Astrocyte of the spinal cord (primary cell): Measurements from ENCODE around the gene HOXA11.
A peak's percentile ranks its signal among the peaks of the same experiment; 100 is the strongest.

ENCODE experiments used
- DNase-seq: peaks from one replicate; pipeline ENCODE4 v3.0.0; 2011; ENCODE audit warnings: low read depth, low spot score
- H3K4me3 ChIP-seq: 2 replicates; pipeline ENCODE4 v1.5.1; 2011; ENCODE audit warnings: low read depth, mild to moderate bottlenecking, low read length, moderate library complexity
- in situ Hi-C: cut with HindIII; loops from 2 replicates; pipeline ENCODE4 v1.10.0; 2017; ENCODE audit warnings: low sequenced_read_pairs
- TF ChIP-seq, protein P1 (sequence below): IDR thresholded peaks from 2 replicates; pipeline ENCODE4 v1.5.1; 2012; ENCODE audit warnings: low read depth, mild to moderate bottlenecking, low read length, inconsistent platforms

The HOXA11 gene

DNA sequence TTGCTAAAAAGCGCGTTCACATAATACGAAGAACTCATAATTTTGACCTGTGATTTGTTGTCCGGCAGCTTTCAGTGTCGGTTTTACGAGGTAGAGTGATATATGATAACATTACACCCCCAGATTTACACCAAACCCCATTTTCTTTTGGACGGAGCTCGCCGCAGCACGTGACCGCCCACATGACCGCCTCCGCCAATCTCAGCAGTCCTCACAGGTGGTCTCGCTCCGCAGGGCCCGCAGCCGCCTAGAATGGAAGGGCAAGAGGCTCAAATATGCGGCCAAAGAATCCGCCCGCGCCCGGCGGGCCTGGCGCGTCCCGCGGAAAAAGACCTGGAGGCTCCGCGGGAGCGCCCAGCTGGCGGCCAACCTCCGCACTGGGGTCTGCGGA is 28.5 kb downstream of the HOXA11 start, which contains the start of gene HOXA7:
Gene HOXA7, minus strand, starts transcription at position 168 of the 391 bp plus-strand sequence. Its CDS starts 130 bp downstream, at position 38.
- peak; percentile 82 for DNase-seq
- TF ChIP-seq, protein P1, sequence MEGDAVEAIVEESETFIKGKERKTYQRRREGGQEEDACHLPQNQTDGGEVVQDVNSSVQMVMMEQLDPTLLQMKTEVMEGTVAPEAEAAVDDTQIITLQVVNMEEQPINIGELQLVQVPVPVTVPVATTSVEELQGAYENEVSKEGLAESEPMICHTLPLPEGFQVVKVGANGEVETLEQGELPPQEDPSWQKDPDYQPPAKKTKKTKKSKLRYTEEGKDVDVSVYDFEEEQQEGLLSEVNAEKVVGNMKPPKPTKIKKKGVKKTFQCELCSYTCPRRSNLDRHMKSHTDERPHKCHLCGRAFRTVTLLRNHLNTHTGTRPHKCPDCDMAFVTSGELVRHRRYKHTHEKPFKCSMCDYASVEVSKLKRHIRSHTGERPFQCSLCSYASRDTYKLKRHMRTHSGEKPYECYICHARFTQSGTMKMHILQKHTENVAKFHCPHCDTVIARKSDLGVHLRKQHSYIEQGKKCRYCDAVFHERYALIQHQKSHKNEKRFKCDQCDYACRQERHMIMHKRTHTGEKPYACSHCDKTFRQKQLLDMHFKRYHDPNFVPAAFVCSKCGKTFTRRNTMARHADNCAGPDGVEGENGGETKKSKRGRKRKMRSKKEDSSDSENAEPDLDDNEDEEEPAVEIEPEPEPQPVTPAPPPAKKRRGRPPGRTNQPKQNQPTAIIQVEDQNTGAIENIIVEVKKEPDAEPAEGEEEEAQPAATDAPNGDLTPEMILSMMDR = no peak
- in situ Hi-C loops = loop anchor here (25.0 kb wide), 1 partner anchor 769 kb away; no protein-coding TSS in a partner anchor
- H3K4me3 ChIP-seq = peak within 1 kb of the TSS; percentile 55

DNA sequence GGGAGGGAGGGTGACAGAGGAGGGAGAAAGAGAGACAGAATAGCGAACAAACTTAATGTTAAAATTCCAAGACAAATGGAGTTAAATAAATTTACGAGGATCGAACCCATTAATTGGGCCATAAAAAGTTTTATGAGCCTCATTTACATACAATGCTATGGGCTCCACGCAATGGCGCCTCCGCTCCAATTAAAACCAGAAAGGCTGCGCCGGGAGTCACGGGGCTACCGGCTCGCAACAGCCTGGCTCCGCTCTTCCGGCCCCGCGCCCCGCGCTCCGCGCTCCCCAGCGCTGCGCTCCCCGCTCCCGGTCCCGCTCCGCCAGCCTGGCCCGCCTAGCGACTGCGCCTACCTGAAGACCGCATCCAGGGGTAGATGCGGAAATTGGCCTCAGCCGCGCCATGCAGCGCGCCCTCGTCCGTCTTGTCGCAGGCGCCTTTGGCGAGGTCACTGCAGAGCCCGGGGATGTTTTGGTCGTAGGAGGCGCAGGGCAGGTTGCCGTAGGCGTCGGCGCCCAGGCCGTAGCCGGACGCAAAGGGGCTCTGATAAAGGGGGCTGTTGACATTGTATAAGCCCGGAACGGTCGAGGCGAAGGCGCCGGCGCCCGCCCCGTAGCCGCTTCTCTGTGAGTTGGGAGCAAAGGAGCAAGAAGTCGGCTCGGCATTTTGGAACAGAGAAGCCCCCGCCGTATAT is 29.1 kb downstream of the HOXA11 start:
- TF ChIP-seq, protein P1 = no peak
- in situ Hi-C loops = loop anchor here (25.0 kb wide), 1 partner anchor 769 kb away; no protein-coding TSS in a partner anchor
- H3K4me3 ChIP-seq = peak overlapping the region; percentile 55
- peak; percentile 49 for DNase-seq

DNA sequence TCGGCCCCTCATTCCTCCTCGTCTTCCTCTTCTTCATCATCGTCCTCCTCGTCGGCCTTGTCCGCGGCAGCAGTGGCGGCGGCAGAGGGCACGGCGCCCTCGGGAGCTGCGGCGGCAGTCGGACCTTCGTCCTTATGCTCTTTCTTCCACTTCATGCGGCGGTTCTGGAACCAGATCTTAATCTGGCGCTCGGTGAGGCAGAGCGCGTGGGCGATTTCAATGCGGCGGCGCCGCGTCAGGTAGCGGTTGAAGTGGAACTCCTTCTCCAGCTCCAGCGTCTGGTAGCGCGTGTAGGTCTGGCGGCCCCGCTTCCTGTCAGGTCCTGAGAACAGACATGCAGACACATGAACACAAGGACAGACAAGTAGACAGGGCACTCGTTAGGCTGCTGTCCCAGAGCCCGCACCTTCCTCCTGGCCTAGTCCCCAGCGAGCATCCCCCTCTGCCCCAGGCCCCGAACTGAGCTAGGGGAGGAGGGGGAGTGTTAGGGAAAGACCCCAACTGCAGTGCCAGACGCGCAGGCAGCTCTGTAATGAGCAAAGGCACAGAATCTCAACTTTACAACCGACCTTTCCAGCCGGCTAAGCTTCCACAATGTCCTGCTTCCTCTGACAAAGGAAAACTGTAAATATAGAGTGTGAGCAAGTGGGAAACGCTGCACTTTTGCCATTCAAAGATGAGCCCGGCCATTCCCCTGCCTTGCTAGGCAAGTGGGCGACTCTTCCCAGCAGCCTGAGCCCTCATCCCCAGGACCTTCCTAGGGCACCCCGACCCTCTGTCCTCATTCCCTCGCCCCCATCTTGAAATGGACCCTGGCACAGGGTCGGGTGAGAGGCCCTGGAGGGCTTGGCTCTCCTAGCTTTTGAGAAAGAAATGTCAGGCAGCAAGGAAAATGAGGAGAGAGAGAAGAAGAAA is 29.9 kb downstream of the HOXA11 start:
- H3K4me3 ChIP-seq = peak overlapping the region; percentile 55
- in situ Hi-C loops = loop anchor here (25.0 kb wide), 1 partner anchor 768 kb away; no protein-coding TSS in a partner anchor
- TF ChIP-seq, protein P1 = no peak
- peak; percentile 37 for DNase-seq

DNA sequence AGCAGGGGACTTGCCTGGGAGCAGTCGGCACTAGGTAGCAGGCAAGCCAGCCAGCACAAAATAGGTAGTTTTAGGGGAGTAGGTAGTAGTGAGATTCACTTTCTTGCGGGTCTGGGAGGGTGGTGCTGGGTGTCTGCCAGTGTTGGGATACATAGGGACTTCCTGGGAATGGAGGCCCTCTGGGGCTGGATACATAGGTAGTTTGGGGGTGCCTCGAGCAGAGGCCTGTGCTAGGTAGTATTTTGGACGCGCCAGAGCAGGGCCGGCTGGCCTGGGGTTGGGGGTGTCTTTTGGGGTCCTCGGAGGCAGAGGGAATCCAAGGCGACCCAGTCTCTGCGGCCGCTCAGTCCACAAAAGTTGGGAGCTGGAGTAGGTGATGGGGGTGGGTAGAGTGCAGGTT is 30.7 kb downstream of the HOXA11 start:
- in situ Hi-C loops = loop anchor here (25.0 kb wide), 1 partner anchor 767 kb away; no protein-coding TSS in a partner anchor
- DNase-seq = no peak
- peak overlapping the region; percentile 55 for H3K4me3 ChIP-seq
- TF ChIP-seq, protein P1 = no peak

DNA sequence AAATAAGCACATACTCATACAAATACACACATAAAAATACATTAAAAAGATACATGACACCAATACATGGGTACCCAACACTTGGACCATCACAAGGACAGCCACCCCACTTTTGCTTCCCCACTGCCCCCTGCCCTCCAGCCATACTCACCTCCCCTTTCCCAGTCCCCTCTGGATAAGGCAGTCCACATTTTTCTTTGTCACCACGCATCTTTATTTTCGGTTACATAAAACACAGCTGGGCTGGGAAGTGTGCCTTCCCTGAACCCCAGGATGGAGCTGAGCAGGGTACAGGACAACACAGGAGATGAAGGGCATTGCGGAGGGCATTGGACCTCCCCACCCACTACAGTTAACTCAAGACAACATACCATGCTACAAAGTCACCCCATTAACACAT is 31.5 kb downstream of the HOXA11 start:
- DNase-seq = peak; percentile 1
- H3K4me3 ChIP-seq = peak overlapping the region; percentile 69
- in situ Hi-C loops = loop anchor here (25.0 kb wide), 1 partner anchor 766 kb away; no protein-coding TSS in a partner anchor
- TF ChIP-seq, protein P1 = no peak

DNA sequence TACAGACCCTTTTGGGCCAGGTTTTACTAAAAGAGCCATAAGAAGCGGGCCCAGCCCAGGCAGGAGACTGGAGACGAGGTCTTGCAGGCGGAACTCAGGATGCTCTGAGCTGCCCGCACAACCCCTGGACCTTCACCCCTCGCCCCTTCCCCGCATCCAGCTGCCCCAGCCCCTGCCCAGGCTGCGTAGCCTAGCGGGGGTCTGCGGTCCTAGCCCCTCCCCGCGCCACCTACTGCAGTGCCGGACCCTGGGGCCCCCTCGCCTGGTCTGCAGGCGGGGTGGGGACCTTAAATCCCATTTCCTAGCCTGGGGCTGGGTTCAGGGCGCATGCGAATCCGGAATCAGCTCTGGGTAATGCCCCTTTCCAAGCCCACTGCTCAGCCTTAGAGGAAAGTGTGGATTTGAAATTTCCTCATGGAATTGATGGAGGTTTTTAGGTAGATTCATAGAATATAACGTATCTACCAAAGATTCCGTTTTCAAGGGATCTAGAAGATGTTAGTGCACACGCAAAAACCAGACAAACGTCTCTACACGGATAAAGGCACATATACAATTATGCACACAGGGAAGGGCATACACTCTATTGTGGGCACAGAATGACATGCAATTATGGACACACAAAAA is 32.1 kb downstream of the HOXA11 start:
- in situ Hi-C loops = loop anchor here (25.0 kb wide), 1 partner anchor 766 kb away; no protein-coding TSS in a partner anchor
- TF ChIP-seq, protein P1 = no peak
- DNase-seq = no peak
- peak overlapping the region; percentile 69 for H3K4me3 ChIP-seq
